GM21515 (cell line): ENCODE measurements around the gene AOPEP.
"Not testable (repeated sequence)": the region's sequence is repeated elsewhere in the genome, so short reads cannot be mapped to it uniquely, and the experiment has no call there.

Source experiments
- ATAC-seq: cut with Tn5 transposase; IDR thresholded peaks from one replicate; pipeline ENCODE4 v1.9.1; 2021; ENCODE audit not compliant: unreplicated experiment

The AOPEP gene

DNA sequence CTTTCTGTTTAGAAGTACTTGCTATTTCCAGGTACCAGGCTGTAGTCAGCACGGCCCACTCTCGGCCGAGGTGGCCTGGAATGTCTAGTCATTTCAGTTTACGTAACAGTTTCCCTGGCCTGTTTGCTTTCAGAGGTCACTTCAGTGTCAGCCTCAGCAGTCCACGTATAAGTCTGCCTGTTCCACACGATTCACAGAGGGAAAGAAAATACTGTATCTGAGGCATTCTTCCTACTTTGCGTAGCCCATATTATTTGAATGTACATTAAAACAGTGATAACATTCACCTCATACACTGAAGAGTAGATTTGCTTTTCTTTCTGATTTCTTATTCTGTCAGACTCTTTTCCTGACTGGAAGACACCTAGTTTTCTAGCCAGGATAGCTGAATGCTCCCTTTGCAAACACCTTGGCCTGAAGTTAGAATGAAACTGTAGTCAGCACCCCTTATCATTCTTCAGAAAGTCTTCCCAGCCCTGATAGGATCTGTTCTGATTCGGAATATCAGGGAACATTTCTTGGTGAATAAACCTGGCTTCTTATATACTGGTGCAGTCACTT is 140.9 kb downstream of the AOPEP start:
- no peak for ATAC-seq

DNA sequence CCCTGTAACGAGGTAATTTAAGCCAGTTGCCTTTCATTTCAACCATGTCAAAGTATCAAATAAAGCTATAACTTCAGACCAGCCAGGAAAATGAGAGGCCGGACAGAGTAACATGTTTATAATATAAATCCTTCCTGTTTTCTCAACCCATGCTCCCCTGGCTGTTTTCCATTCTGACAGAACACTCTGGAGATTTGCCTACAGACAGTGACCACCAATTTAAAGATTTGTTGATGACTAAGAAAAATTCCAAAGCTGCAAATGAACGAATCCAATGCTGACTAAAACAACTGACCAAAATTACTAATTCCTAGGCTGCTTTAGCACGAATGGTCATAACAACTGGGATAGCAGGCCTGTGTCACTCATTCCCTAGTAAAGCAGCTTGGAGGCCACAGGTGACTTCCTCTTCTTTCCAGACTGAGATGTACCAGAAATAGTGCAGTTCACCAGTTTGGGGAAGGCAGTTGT is 141.4 kb downstream of the AOPEP start:
- no peak for ATAC-seq

DNA sequence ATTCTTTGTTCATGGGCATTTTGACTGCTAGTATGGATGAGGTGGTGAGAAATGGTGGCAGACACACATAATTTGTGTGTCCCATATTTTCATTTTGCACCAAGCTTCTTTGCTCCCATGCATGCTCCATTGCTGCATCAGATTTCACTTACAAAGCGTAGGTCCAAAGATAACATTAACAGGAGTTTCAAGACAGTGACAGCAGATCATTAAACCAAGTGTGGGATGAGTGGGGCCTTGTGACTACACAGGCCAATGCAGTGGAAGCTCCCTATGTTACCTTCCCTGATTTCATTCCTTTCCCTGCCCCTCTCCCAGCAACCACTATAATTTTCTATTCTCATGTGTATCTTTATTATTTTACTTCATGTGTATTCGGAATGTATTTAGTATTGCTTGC is 142.0 kb downstream of the AOPEP start:
- no peak for ATAC-seq

DNA sequence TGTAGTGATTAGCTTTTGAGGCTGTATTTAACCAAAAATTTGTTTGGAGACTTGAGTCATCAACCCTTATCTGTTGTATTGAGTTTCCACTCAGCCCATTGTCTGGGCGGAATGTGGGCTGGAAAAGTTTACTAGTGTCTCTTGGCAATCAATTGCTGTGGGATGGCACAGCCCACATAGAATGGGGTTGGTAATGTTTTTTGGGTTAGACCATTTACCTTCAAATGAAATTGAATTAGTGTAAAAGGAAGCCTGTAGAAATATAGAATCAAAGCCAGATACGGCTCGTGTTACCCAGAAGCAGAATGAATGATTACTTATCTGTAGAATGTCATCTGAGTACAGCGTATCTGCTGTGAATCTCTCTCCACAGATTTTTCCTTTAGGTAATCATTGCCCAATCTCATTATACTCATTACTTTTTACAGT is 142.9 kb downstream of the AOPEP start:
- no peak for ATAC-seq

DNA sequence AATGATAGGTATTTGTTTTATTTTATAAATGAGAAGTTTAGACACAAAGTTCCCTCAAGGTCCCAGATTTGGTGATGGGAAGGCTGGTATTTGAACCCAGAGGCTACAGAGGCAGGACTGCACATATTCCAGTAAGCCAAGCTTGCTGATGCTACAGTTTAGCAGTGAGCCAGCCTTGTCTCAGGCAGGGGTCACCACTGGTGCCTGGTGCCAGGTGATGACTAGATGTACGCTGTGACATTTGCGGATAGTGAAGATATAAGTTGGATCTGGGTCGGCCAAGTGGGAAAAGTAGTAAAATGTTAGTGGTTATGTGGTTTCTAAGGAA is 143.9 kb downstream of the AOPEP start:
- ATAC-seq, result no peak

DNA sequence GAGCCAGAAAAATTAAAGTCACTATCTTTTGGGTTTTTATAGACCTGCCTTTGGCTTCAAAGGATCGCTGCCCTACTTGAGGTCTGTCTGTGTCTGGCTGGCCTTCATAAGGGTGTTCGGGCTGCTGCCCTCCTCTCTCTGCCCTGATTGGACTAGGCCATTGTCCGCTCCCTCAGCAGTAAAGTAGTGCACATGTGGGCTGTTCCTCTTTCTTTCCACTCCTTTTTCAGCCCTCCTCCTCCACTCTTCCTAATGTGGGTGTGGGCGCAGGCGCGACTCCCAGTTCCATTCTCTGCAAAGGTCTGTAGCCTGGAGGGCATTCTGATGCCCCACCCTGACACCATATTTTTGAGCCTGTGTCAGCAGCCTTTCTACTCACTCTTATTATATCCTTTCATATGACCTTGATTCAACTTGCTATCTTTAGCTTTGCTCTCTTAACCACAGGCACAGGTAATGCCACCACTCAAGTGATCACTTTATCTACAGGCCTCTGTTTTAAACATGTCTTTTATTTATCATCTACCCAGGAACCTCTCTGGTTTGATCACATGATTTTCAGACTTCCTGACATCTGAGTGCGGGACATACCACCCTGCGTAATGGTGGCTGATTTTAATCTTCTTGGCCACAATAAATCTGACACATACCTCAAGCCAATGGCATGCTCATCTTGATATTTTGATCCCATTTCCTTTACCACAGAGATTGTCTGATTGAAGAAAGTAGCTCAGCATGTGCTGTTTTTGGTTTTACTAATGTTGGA is 144.5 kb downstream of the AOPEP start:
- no peak for ATAC-seq

DNA sequence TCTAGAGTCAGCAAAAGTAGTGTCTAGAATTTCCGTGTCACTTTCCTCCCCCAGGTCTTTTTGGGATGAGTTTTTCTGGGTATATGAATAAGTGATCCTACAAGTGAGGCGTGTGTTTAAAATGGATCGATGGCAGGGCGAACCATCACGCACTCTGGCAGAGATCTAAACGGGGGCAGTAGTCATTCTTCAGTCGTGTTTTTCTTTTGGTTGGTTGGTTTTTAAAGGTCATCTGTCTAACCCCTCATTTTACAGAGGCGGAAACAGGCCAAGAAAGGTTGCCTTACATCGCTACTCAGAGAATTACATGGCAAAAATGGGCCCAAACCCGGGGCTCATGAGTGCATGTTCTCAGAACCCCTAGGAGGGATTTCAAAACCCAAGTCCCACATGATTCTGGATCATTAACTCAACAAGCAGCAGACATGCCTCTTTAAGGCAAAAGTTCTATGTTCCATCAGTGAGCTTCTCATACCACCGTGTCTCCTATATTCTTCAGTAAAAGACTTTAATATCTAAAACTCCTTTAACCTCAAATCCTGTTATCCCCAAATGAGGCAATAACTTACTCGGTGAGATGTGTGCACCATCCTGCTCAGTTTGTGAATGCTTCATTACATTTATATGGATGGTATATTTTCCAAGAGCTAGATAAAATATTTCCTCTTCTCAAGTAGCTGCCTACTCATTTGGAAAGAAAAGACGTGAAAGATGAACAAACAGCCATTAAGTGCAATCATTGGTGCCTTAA is 145.8 kb downstream of the AOPEP start:
- no peak for ATAC-seq

DNA sequence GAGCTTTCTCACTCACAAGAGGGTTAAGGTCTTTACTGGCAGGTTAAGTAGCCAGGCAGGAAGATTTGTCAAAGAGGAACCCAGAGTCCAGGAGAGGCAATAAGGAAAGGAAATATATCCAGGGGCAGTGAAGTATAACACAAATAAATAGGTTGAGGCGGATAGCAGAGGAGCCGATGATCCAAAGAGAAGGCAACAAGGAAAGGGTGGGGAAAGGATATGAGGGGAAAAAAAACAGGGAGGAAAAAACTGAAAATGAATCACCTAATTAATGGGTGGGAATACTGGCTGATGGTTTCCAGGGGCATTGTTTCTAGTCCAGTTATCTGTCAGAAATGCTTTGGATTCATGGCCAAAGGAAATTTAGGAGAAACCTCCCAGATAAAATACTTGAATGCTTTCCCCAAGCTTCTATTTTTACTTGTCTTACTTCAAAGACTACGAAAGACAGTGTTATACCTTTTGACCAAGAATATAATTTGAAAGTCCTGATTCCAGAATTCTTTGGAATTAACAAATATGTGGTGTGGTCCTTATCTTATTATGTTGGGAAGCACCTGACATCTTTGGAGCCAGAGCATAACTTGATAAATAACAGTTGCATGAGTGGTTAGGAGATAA is 146.5 kb downstream of the AOPEP start:
- no peak for ATAC-seq

DNA sequence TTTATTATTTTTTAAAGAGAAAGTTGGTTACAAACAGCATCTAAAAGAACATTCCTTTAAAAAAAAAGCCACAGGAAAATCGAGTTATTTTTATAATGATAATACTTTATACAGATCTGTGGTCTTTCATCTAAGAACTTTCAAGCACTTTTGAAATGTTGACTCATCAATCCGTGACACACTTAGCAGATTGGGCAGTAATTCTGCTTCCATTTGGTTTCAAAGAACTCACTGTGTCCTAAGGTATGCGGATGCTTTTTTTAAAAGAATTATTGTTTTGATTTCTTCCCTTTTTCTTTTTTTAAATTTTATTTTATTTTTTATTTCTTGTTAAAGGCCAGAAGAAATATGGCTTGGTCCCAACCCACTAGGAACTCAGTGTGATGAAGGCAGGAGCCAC is 147.8 kb downstream of the AOPEP start:
- no peak for ATAC-seq

DNA sequence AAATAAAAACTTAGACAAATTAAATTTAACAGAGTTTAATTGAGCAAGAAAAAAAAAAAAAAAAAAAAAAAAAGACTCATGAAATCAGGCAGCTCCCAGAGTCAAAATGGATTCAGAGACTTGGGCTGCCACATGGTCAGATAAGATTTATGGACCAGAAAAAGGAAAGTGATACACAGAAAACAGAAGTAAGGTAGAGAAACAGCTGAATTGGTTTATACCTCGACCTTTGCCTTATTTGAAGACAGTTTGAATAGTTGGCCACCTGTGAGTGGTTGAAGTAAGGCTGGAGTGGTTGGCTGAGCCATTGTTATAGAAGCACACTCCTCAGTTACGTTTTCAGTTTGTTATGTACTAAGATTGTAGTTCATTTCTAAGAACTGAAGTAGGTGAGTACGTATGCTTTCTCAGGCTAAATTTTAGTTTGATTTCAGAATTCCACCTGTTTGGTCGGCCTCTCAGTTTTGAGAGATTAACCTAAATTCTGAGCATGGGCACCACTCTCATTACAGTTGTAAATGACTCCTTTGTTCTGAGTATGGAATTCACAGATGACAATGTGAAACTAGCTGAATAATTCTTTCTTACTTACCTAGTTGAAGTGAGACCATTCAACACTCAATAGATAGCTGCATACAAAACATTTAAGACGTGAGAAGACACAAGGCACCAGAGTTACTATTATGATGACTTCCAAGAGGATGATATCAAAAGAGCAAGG is 149.0 kb downstream of the AOPEP start:
- ATAC-seq, result peak; percentile 88

DNA sequence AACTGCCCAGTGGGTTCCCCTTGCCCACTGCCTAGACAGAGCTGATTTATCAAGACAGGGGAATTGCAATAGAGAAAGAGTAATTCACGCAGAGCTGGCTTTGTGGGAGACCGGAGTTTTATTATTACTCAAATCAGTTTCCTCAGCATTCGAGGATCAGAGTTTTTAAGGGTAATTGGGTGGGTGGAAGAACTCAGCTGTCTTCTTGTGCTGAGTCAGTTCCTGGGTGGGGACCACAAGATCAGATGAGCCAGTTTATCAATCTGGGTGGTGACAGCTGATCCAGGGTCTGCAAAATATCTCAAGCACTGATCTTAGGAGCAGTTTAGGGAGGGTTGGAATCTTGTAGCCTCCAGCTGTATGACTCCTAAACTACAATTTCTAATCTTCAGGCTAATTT is 152.3 kb downstream of the AOPEP start:
- ATAC-seq, result not testable (repeated sequence)

DNA sequence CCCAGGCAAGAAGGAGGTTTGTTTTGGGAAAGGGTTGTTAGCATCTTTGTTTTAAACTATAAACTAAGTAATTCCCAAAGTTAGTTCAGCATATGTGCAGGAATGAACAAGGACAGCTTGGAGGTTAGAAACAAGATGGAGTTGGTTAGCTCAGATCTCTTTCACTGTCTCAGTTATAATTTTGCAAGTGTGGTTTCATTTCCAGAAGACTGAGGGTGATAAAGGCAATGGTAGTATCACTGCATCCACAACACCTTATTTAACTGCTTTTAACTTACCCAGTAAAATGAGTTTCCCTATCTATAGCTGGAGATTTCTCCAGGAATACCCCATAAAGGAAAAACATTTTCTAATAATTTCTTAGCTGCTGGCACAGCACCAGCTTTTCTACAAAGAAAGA is 152.7 kb downstream of the AOPEP start:
- no peak for ATAC-seq

DNA sequence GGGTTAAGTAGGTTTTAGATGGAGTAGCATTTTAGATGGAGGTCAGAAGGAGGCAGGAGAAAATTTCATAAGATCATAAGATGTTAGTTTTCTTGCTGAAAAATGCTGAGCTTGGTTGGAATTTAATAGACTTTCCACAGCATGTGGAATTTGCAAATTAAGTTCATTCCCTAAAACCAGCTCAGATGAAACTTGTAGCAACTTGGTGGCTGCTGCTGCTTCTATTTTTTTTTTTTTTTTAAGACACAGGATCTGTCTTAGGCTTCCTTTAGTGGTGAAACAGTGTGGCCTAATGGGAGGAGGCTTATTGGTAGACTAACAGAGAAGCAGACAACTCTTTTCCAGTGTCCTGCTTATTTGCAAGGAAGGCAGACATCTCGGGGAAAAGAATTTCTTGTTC is 154.5 kb downstream of the AOPEP start:
- ATAC-seq, result no peak

DNA sequence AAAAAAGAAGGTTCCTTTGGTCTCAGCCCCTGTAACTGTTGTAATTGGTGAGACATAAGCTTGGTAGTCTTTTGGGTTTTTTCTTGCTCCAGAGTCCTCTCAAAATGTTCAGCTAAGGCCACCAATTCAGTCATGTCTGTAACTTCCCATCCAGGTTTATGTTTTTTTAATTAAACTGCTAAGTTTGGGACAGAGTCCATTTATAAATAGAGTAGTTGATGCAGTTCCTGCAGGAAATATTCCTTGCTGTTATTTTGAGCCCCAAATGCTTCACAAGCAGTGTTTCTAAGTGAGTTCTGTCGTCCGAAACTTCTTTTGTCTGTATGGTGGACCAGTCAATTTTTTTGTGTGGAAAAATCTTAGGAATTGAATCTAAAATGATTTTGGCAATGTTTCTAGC is 155.0 kb downstream of the AOPEP start:
- ATAC-seq, result no peak

DNA sequence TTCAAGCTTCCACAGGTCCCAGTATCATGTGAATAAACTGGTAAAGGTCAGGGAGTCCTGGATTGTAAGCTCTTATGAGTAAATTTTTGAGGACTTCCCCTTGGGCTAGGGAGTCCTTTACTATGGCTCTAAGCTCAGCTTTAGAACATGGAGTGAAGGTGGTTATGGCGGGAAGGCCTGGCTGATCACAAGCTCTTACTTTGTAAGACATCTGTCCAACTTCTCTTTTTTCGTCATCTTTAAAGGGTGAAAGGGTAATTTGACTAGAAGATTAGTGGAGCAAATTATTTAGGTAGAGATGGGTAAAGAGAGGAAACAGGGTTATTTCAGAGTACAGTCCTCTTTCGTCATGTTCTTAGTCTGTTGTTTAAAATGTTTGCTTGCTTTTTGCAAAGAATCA is 155.4 kb downstream of the AOPEP start:
- ATAC-seq, result no peak

DNA sequence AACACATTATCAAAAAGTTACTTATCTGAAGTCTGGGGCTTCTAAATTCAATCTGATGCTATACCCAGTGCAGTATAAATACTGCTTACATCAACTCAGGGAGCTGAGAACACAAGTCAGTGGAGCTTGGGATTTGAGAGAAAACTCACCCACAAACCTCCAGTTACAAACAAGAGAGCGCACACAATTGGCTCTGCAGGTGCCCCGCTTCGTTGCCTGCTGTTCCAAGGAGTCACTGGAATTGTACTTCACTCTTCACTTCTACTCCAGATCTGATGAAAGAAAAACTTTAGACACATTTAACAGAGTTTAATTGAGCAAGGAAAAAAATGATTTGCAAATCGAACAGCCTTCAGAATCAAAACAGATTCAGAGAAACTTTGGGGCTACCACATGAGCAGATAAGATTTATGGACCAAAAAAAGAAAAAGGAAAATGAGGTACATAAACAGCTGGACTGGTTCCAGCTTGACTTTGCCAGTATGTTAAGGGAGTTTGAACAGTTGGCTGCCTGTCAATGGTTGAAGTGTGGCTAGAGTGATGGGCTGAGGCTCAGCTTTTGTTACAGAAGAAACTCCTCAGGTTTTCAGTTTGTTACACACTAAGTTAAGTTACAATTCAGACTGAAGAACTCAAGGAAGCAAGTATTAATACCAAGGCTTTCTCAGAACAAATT is 156.6 kb downstream of the AOPEP start:
- no peak for ATAC-seq

DNA sequence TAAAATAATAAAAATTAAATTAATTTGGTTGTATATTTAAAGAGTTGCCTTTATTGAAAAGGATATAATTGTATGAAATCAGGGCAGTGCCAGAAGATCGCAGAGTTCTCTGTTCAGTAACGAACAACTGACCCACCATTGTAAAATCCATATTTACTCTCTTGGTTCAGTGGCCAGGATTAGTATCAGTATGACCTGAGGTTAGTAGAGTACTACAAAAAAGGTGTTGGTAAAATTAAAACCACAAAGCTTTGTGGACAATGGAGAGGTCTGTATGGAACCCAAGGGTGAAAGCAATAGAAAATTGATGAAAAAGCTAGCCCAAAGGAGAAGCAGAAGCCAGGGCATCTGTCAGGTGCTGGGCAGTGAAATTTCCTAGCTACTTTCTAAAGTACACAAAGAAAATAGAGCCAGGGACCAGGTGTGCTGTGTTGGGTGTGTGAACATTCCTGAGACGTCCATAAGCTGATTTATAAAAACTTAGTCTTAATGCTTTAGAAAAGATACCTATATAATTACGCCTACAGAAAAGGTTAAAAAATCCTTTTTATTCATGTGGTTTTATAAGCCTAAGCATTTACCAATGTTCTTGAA is 159.5 kb downstream of the AOPEP start:
- ATAC-seq, result no peak

DNA sequence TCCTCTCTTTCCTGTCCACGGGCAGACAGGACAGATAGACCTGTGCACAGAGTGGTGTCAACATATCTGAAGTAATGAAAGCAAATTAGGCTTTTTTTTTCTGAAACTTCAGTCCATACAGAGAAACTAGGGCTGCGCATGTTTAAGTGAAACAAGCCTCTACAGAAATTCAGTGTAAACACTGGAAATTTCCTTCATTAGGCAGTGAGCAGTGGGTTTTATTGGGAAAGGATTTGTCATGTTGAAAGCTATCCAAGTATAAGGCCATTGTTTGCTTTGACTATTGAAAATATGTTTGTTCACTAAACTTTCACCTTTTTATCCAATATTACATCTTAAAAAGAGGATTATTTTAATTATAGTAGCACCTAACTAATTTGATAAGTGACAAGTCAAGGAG is 161.2 kb downstream of the AOPEP start:
- no peak for ATAC-seq

DNA sequence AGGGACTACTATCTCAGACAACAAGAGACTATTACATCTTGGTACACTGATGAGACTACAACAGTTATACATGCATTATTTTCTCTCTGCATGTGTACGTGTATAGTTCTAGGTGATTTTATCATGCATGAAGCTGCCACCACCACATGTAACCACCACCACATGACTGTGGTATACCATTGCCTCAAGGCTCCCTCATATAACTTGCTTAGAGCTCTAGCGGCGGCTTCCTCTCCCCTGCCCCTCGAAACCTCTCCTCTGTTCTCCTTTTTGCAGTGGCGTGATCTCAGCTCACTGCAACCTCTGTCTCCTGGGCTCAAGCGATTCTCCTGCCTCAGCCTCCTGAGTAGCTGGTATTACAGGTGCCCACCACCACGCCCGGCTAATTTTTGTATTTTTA is 162.3 kb downstream of the AOPEP start:
- no peak for ATAC-seq

DNA sequence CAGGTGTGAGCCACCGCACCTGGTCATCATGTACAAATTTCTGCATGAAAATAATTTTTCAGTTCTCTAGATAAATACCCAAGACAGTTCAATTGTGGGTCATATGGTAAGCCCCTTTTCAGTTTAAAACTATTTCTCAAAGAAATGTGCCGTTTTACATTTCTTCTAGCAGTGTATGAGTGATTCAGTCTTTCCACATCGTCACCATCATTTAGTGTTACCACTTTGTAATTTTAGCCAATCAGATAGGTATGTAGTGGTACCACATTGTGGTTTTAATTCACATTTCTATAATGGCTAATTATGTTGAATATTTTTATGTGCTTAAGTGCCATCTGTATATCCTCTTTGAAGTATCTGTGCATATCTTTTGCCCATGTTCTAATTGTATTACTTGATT is 163.1 kb downstream of the AOPEP start:
- ATAC-seq, result no peak
